Left kidney (tissue), 2 donors: Measurements from ENCODE around the gene KIR2DL1. TPM values are rescaled to one million over a fixed set of nuclear protein-coding genes. Genes with fewer than 3 reads are reported as not detected.
"Not testable (repeated sequence)": the region's sequence is repeated elsewhere in the genome, so short reads cannot be mapped to it uniquely, and the experiment has no call there.

Experiments used
- DNase-seq: peaks from one replicate; pipeline ENCODE4 v3.0.0-alpha.2; 2013
- polyA plus RNA-seq: library from polyadenylated mRNA; unstranded; fragments of 120-200 nt; gene quantifications from one replicate; pipeline ENCODE4 v1.2.1, GENCODE V29; 2013; ENCODE audit not compliant: insufficient read length

Gene KIR2DL1
- polyA plus RNA-seq, 1 donor: not detected

- not testable (repeated sequence) for DNase-seq
These were observed 1.7 kb downstream of the KIR2DL1 start for GRCh38 chr19:54771018-54771960.

GRCh38 chr19:54772666-54773065 is 3.1 kb downstream of the KIR2DL1 start:
- not testable (repeated sequence) for DNase-seq

GRCh38 chr19:54775095-54775815 is 5.7 kb downstream of the KIR2DL1 start:
- DNase-seq: not testable (repeated sequence)

- not testable (repeated sequence) for DNase-seq
These were observed 6.2 kb downstream of the KIR2DL1 start for GRCh38 chr19:54775830-54776229.

GRCh38 chr19:54777851-54778250 is 8.3 kb downstream of the KIR2DL1 start:
- DNase-seq: not testable (repeated sequence)

- DNase-seq: not testable (repeated sequence)
These were observed 9.3 kb downstream of the KIR2DL1 start for GRCh38 chr19:54778896-54779295.

- not testable (repeated sequence) for DNase-seq
These were observed 13.3 kb downstream of the KIR2DL1 start for GRCh38 chr19:54782916-54783315.

GRCh38 chr19:54786091-54786723 is 16.6 kb downstream of the KIR2DL1 start:
- not testable (repeated sequence) for DNase-seq

GRCh38 chr19:54788154-54788553 is 18.6 kb downstream of the KIR2DL1 start:
- DNase-seq: not testable (repeated sequence)

GRCh38 chr19:54790711-54791110 is 21.1 kb downstream of the KIR2DL1 start:
- no peak for DNase-seq

- no peak for DNase-seq
These were observed 21.9 kb downstream of the KIR2DL1 start for GRCh38 chr19:54791476-54791875.

- DNase-seq: no peak
These were observed 23.2 kb downstream of the KIR2DL1 start for GRCh38 chr19:54792814-54793213.

- DNase-seq: no peak
These were observed 26.2 kb downstream of the KIR2DL1 start for GRCh38 chr19:54795758-54796157.

GRCh38 chr19:54803410-54803809 is 33.8 kb downstream of the KIR2DL1 start, which contains the start of gene KIR2DL4:
KIR2DL4 (plus strand) TSS chr19:54803610; CDS start chr19:54803652, 42 bp downstream.
- no peak for DNase-seq

- DNase-seq: no peak
These were observed 34.5 kb downstream of the KIR2DL1 start for GRCh38 chr19:54804101-54804500.

- DNase-seq: no peak
These were observed 35.0 kb downstream of the KIR2DL1 start for GRCh38 chr19:54804571-54804970.

GRCh38 chr19:54805665-54806515 is 36.3 kb downstream of the KIR2DL1 start:
- no peak for DNase-seq

- no peak for DNase-seq
These were observed 36.9 kb downstream of the KIR2DL1 start for GRCh38 chr19:54806516-54806838.

GRCh38 chr19:54814571-54814970 is 45.0 kb downstream of the KIR2DL1 start:
- DNase-seq: not testable (repeated sequence)

- DNase-seq: not testable (repeated sequence)
These were observed 46.7 kb downstream of the KIR2DL1 start, which contains the start of gene KIR3DL1 for GRCh38 chr19:54816251-54816650. KIR3DL1 (plus strand) TSS chr19:54816468.
